Measurements from ENCODE around the gene GPC6. TPM values are rescaled to one million over a fixed set of nuclear protein-coding genes. Genes with fewer than 3 reads are reported as not detected.
A peak's percentile ranks its signal among the peaks of the same experiment; 100 is the strongest.

GPC6 gene
- total and polyA plus RNA-seq, 9 of the 15 experiments (the other 6 are each of a cell fraction or from before 2014, with no cell fraction given): under 0.01 to 0.20 (median 0.01) TPM; not detected in 4

GRCh38 chr13:93227878-93228642 lies 1.5 kb downstream of the GPC6 start (continued):
- TF ChIP-seq, protein P1, sequence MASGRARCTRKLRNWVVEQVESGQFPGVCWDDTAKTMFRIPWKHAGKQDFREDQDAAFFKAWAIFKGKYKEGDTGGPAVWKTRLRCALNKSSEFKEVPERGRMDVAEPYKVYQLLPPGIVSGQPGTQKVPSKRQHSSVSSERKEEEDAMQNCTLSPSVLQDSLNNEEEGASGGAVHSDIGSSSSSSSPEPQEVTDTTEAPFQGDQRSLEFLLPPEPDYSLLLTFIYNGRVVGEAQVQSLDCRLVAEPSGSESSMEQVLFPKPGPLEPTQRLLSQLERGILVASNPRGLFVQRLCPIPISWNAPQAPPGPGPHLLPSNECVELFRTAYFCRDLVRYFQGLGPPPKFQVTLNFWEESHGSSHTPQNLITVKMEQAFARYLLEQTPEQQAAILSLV (tag; IDR thresholded peaks at IDR 0.05): no peak
- TF ChIP-seq GATA2 (CRISPR knock-in tag; IDR thresholded peaks at IDR 0.05): no peak
- no peak for TF ChIP-seq EZH2 (IDR thresholded peaks at IDR 0.05; ENCODE audit: borderline replicate concordance, low read depth, low read length)
- TF ChIP-seq CAMTA2 (CRISPR knock-in tag; conservative IDR thresholded peaks at IDR 0.05): no peak
- TF ChIP-seq MCM7 (IDR thresholded peaks at IDR 0.05): no peak

DNA sequence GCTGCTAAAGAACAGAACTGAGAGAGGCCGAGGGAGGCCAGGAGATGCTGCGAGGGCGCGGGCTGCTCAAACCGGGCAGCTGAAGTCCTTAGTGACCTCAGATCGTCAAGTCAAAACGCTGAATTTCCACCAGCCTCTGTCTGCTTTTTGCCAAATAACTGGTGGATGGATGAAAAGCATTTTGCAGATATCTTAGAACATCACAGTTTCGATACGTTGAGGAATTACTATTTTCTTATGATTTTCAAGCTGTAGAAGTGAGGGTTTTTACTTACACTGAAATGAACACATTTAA lies 2.0 kb downstream of the GPC6 start:
- Histone ChIP-seq H2AFZ (ENCODE audit: low read depth, low read length) (no peak overlapping the region), H3K27me3 (ENCODE audit: control insufficient read depth in 2 of 2, insufficient read depth in 2 of 2, low read length in 2 of 2) (peaks cover 30 to 31% of the 10 kb centered on the region in 2 experiments; a peak in 4 of 5 replicates), H3K4me2 (ENCODE audit: insufficient read depth, low read length) (no peak overlapping the region), H3K9me3 (replicated peaks; ENCODE audit: control insufficient read depth, insufficient read depth, low read depth, low read length) (no peaks in the 10 kb centered on the region), H3K9ac (ENCODE audit: insufficient read depth in 1 of 2, low read depth in 2 of 2, low read length in 2 of 2) (peak overlapping the region in 1 of 2 experiments; percentile 74; a peak in 1 of 4 replicates), H4K20me1 (replicated peaks; ENCODE audit: control insufficient read depth, insufficient read depth, low read length) (no peaks in the 10 kb centered on the region), H3K36me3 (ENCODE audit: control insufficient read depth, insufficient read depth, low read length) (no peaks in the 10 kb centered on the region), H3K27ac (ENCODE audit: extremely low read depth, low read depth, low read length) (no peak overlapping the region), H3K4me1 (replicated peaks in 1 of 2; ENCODE audit: control insufficient read depth in 2 of 2, insufficient read depth in 2 of 2, low read length in 2 of 2) (peaks cover 0 to 19% of the 10 kb centered on the region in 2 experiments; a peak in 2 of 5 replicates), H3K9me1 (ENCODE audit: control insufficient read depth, insufficient read depth, low read length) (no peaks in the 10 kb centered on the region), H3K79me2 (ENCODE audit: control insufficient read depth, insufficient read depth, low read length) (no peaks in the 10 kb centered on the region), H3K4me3 (peak overlapping the region; percentile 10; the same call in 1 of the 2 replicates)
- CTCF ChIA-PET (ENCODE audit: low intra/inter-chr PET ratio): interaction anchor here (0.6 kb wide), 1 partner anchor 925 kb away, joined by 3 read pairs; no protein-coding TSS in a partner anchor
- ATAC-seq (no peak), FAIRE-seq (no peak), DNase-seq (ENCODE audit: extremely low read depth in 1 of 4, low spot score in 3 of 4) (no peak)
- intact Hi-C loops (cut with micrococcal nuclease): loop anchor here (5.0 kb wide), 1 partner anchor 871 kb away; no protein-coding TSS in a partner anchor
- in situ Hi-C loops (cut with MboI): no loop called here
- no TSS peak for BruUV-seq (replicated peaks)
- WGBS (ENCODE audit: insufficient coverage, low coverage, missing lambda C conversion rate): 2% methylated on average over 9 of the region's 9 CpGs
- TF ChIP-seq RHOXF2B (CRISPR knock-in tag; conservative IDR thresholded peaks at IDR 0.05) (no peak), CREB1 (IDR thresholded peaks at IDR 0.05) (0 out of 2 replicates have a peak, but pooled peaks have one; percentile 34), CREB1 (CRISPR knock-in tag; IDR thresholded peaks at IDR 0.05) (no peak), HMGXB4 (CRISPR knock-in tag; IDR thresholded peaks at IDR 0.05) (0 out of 2 replicates have a peak, but pooled peaks have one; percentile 54), SETDB1 (IDR thresholded peaks at IDR 0.05; ENCODE audit: low read length) (no peak), ZBED1 (IDR thresholded peaks at IDR 0.05) (no peak), TAF15 (IDR thresholded peaks at IDR 0.05; ENCODE audit: low read depth, low read length) (no peak), STAG1 (CRISPR knock-in tag; IDR thresholded peaks at IDR 0.05; ENCODE audit: borderline replicate concordance) (no peak)
- TF ChIP-seq, protein P2, sequence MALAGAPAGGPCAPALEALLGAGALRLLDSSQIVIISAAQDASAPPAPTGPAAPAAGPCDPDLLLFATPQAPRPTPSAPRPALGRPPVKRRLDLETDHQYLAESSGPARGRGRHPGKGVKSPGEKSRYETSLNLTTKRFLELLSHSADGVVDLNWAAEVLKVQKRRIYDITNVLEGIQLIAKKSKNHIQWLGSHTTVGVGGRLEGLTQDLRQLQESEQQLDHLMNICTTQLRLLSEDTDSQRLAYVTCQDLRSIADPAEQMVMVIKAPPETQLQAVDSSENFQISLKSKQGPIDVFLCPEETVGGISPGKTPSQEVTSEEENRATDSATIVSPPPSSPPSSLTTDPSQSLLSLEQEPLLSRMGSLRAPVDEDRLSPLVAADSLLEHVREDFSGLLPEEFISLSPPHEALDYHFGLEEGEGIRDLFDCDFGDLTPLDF (CRISPR knock-in tag; IDR thresholded peaks at IDR 0.05): 0 out of 2 replicates have a peak, but pooled peaks have one; percentile 28
- POLR2A ChIA-PET: interaction anchor here (0.6 to 1.5 kb wide), 12 partner anchors 8 to 53 kb away, joined by 3 to 5 read pairs (median 3); no protein-coding TSS in a partner anchor
